Activated CD4-positive, CD25-positive, alpha-beta regulatory T cell treated with anti-CD3 and anti-CD28 coated beads, Interleukin-2, amount 50 U/mL, for 16 hours (primary cell): ENCODE results near the gene BCL2L11.
"Not testable (repeated sequence)": the region's sequence is repeated elsewhere in the genome, so short reads cannot be mapped to it uniquely, and the experiment has no call there.

Source experiments
- DNase-seq: peaks from one replicate; pipeline ENCODE4 v3.0.0-alpha.2; 2020; ENCODE audit warnings: low read depth, low spot score

The BCL2L11 gene

GRCh38 chr2:111120253-111121027 lies at the start of gene BCL2L11:
BCL2L11 (plus strand) TSS chr2:111120914; CDS start chr2:111123746, 2,832 bp downstream.
- peak; percentile 68 for DNase-seq

GRCh38 chr2:111071600-111072171 lies 49.0 kb upstream of the BCL2L11 start:
- DNase-seq = no peak

- DNase-seq = no peak
Measured at GRCh38 chr2:111072220-111072871, 48.4 kb upstream of the BCL2L11 start.

GRCh38 chr2:111082659-111083058 lies 38.1 kb upstream of the BCL2L11 start:
- DNase-seq = not testable (repeated sequence)

GRCh38 chr2:111091811-111092211 lies 28.9 kb upstream of the BCL2L11 start:
- DNase-seq = no peak

- no peak for DNase-seq
Measured at GRCh38 chr2:111094691-111095090, 26.0 kb upstream of the BCL2L11 start.

- no peak for DNase-seq
Measured at GRCh38 chr2:111095434-111095833, 25.3 kb upstream of the BCL2L11 start.

- DNase-seq = no peak
Measured at GRCh38 chr2:111099402-111099801, 21.3 kb upstream of the BCL2L11 start.

GRCh38 chr2:111100087-111100764 lies 20.5 kb upstream of the BCL2L11 start:
- no peak for DNase-seq

GRCh38 chr2:111100765-111101162 lies 19.9 kb upstream of the BCL2L11 start:
- DNase-seq = no peak

- no peak for DNase-seq
Measured at GRCh38 chr2:111101592-111101991, 19.1 kb upstream of the BCL2L11 start.

GRCh38 chr2:111102216-111102615 lies 18.5 kb upstream of the BCL2L11 start:
- no peak for DNase-seq

- no peak for DNase-seq
Measured at GRCh38 chr2:111105926-111106325, 14.8 kb upstream of the BCL2L11 start.

- no peak for DNase-seq
Measured at GRCh38 chr2:111106706-111107105, 14.0 kb upstream of the BCL2L11 start.

- no peak for DNase-seq
Measured at GRCh38 chr2:111108745-111109271, 11.9 kb upstream of the BCL2L11 start.

- DNase-seq = no peak
Measured at GRCh38 chr2:111111101-111111755, 9.5 kb upstream of the BCL2L11 start.

GRCh38 chr2:111113838-111114237 lies 6.9 kb upstream of the BCL2L11 start:
- no peak for DNase-seq

- DNase-seq = no peak
Measured at GRCh38 chr2:111116011-111116746, 4.5 kb upstream of the BCL2L11 start.

GRCh38 chr2:111116843-111117597 lies 3.7 kb upstream of the BCL2L11 start:
- peak; percentile 35 for DNase-seq
